ENCODE data around the gene CACFD1.

The CACFD1 gene

DNA sequence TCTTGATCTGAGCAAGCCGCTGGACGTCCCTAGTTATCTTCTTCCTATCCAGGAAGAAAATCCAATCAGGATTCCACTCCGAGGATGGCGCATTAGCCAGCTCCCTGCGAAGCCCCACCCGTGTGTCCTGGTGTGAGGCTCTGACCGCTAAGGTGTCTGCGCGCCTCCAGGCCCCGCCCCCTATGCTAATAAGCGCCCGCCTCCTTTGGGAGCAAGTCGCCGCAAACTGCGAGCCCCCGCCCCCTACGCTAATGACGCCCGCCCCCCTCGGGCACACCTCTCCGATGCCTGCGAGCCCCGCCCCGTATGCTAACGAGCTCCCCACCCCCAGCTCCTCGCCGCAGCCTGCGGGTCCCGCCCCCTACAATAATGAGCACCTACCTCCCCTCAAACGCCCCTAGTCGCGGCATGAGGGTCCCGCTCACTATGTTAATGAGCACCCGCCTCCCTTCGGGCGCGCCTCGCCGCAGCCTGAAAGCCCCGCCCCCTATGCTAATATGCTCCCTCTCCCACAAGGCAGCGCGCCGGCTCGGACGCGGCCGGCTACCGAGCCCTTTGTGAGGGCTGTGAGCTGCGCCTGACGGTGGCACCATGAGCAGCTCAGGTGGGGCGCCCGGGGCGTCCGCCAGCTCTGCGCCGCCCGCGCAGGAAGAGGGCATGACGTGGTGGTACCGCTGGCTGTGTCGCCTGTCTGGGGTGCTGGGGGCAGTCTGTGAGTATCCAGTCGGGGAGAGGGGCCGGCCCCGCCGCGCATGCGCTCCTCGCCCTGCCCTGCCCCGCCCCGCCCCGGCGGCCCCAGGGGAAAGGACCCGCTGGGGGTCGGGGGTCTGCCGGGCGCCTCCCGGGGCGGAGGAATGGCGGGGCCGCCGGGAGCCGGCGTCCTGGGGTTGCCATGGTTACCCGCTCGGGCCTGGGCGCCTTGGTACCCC, at the start of gene CACFD1:
CACFD1 (plus strand) TSS at position 503 of the 929 bp plus-strand sequence; CDS start at position 592, 89 bp downstream.
- H3K27ac ChIP-seq: peak within 1 kb of the TSS; percentile 46 to 93 (median 86)
- H3K4me3 ChIP-seq: peak within 1 kb of the TSS; percentile 44 to 88 (median 70)

DNA sequence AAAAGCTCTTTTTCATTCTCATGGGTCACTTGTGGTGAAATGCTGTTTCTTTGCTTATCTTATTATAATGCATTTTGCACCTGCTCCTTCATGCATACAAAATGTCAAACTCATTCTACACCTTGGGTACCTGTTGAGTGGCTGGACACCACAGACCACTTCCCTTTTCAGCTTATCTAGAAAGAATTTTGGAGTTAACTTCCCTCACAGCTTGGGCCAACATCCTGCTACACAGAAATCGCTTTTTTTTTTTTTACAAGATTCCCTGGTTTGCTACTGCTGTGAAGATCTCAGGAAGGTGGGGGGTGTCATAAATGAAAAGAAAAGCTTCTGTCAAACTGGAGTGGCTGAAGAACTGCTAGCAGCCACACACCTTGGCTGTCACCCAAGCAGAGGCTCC, 44.6 kb upstream of the CACFD1 start:
- Histone ChIP-seq H3K27ac (no peak overlapping the region), H3K4me3 (no peak overlapping the region)

DNA sequence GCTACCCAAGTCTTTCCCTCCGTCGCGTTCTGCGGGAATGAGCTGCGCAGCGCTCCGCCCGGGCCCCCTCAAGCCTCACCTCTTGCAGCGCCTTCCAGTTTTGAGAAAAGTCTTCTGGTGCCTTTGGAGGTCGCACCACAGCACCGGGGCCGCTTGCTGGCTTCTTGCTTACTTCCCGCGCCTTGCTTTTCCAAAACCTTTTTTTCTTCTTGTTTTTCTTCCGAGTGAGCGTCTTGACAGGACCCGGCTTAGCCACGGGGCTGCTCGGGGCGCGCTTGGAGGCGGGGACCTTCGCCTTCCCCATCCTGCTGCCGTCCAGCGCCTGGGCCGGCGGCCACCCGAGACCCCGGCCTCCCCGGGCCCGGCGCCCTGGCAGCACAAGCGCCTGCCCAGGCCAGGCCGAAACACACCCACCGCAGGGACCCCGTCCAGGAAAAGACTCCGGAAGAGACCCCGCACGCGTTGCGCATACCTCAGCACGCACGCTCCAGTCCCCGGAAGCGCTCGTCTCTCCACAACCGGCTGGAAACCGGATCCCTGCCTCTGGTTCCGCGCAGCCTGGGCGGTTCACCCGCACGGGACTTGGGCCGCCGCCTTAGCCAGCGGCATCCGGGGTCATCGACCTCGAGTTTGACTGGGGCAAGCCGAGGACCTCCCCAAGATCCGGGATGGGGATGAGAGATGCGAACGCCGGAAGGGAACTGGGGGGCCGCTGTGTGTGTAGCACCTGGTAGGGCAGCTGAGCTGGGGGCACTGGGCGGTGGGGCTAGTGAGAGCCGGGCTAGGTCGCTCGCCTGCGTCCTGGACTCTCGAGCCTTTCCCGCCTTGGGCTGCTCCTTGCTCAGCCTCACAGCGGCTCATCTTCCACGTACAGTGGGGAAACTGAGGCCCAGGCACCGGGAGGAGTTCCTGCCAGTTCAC, 42.0 kb upstream of the CACFD1 start, which contains the start of gene REXO4:
REXO4 (minus strand) TSS at position 470 of the 921 bp plus-strand sequence; CDS start at position 304, 166 bp downstream.
- H3K27ac ChIP-seq: peak within 1 kb of the TSS; percentile 61 to 97 (median 86)
- peak within 1 kb of the TSS; percentile 65 to 96 (median 82) for H3K4me3 ChIP-seq

DNA sequence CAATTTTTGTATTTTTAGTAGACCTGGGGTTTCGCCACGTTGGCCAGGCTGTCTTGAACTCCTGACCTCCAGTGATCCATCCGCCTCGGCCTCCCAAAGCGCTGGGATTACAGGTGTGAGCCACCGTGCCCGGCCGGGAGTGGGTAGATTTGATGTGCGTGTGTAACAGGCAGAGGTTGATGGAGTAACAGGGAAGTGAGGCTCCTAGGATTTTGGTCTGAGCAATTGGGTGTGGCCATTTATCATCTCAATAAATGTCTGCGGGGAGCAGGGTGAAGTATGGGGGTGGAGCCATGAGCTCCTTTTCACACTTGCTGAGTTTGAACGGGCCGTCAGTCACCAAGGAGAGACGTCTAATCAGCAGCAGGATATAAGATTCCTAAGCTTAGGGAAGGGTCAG, 40.8 kb upstream of the CACFD1 start:
- H3K4me3 ChIP-seq: no peak overlapping the region
- peak overlapping the region in 1 of 21 experiments; percentile 75 for H3K27ac ChIP-seq

DNA sequence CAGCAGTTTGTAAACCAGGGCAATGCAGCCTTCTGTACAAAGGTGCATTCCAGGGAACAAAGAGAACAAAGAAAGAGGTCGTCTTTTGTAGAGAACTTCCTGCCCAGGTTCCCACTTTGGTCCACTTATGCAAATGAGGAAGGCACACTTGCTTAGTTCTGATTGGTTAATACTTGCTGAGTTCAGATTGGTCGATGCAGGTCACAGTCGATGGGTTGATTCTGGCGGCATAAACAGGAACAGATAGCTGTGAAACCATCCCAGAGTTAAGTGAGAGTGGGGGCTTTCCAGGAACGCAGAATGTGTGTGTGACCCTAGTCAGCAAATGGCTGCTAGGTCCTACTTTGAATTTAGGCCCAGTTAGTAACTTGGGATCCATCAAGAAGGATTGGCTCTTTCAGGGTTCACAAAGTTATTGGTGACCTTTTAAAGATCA, 39.4 kb upstream of the CACFD1 start:
- H3K4me3 ChIP-seq: no peak overlapping the region
- peak overlapping the region in 1 of 21 experiments; percentile 7 for H3K27ac ChIP-seq

DNA sequence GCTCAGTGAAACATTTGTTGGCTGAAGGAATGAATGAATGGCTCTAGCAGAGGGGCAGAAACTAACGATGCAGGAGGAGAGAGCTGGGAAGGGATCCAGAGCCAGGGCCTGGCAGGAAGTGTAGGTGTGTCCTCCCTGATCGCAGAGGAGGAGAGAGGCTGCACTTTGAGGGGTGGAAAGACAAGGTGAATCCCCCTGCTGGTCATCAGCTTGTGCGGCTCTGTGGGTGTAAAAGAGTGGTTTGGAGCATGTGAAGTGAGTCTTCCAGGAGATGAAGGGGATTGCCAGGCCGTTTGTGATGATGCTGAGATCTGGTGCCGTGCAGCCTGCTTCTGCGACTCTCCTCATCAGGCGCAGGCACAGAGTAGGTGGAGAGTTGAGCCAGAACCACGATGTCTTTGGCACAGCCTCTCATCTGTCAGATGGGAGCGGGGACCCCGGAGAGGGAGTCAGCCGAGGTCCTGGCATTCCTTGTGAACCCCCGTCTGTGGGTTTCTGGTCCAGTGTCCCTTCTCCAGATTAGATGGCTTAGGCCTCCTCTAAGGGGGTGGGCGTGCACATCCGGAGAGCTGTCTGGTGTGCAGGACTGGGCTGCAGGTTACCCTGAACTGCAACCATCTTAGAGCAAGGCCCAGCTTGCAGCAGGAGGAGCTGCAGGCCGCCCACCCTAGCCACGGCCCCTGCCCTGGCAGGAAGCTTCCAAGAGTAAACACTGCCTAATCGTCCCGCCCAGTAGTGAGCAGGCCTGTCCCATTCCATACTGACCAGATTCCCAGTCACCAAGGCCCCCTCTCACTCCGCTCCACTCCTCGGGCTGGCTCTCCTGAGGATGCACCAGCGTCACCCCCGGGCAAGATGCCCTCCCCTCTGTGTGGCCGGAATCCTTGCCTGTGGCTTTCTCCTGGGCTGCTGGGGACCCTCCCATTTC, 37.9 kb upstream of the CACFD1 start, which contains the start of gene ADAMTS13:
ADAMTS13 (plus strand) TSS at position 753 of the 928 bp plus-strand sequence; CDS start at position 830, 77 bp downstream.
- H3K4me3 ChIP-seq: no peak within 1 kb of the TSS
- peak within 1 kb of the TSS in 1 of 21 experiments; percentile 58 for H3K27ac ChIP-seq

DNA sequence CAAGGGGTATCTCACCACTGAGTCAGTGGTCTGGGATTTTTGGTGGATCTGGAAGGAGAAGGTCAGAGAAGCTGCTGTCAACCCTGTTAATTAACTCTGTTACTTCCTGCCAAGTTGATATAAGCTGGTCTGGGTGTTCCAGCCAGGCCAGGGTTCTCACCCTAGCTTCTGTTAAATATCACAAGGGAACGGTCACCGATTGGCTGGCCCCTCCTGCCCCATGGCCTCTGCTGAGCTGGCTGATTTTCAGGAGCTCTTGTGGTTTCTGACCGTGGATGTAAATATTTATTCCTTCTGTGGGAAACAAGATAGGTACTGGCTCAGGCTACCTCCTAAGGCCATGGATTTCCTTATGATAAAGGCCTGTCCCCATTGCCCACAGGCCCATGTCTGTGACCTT, 36.6 kb upstream of the CACFD1 start:
- Histone ChIP-seq H3K4me3 (no peak overlapping the region), H3K27ac (no peak overlapping the region)

DNA sequence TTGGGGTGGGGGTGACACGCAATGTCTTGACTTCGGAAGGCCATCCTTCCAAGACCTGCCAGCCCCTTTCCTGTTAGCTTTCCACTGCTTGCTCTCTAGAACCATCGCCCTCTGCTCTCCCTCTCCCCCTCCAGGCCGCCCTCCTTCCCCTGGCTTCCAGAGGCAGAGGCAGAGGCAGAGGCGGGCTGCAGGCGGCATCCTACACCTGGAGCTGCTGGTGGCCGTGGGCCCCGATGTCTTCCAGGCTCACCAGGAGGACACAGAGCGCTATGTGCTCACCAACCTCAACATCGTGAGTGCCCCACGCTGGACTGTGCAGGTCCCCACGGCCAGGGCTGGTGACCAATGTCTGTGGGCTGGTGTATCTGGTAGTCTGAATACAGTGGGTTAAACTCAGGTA, 35.6 kb upstream of the CACFD1 start:
- Histone ChIP-seq H3K27ac (no peak overlapping the region), H3K4me3 (no peak overlapping the region)

DNA sequence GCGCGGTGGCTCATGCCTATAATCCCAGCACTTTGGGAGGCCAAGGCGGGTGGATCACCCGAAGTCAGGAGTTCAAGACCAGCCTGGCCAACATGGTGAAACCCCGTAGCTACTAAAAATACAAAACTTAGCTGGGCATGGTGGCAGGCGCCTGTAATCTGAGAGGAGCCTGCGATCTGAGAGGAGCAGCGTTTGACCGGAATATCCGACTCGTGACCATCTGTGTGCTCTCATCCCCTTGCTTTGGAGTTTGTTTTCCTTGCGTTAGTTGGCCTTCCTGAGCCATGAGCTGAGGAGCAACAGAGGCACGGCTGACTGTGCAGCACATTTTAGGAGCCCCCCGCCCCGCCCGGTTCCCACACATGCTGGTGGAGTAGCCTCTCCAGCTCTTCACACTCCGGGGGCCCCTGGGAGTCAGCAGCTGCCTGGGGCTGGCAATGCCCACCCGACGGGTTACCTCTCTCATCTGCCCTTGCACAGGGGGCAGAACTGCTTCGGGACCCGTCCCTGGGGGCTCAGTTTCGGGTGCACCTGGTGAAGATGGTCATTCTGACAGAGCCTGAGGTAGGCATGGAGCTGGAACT, 34.6 kb upstream of the CACFD1 start:
- H3K4me3 ChIP-seq: no peak overlapping the region
- no peak overlapping the region for H3K27ac ChIP-seq

DNA sequence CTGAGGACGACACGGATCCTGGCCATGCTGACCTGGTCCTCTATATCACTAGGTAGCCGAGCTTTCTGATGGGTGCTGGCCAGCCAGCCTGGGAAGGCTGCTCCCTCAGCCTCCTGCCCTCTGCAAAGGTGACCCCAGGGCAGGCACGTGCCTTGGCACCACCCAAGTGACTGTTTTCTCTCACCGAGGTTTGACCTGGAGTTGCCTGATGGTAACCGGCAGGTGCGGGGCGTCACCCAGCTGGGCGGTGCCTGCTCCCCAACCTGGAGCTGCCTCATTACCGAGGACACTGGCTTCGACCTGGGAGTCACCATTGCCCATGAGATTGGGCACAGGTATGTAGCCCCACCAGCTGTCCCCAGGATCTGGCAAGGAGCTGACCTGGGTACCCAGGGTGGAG, 33.8 kb upstream of the CACFD1 start:
- H3K4me3 ChIP-seq: no peak overlapping the region

DNA sequence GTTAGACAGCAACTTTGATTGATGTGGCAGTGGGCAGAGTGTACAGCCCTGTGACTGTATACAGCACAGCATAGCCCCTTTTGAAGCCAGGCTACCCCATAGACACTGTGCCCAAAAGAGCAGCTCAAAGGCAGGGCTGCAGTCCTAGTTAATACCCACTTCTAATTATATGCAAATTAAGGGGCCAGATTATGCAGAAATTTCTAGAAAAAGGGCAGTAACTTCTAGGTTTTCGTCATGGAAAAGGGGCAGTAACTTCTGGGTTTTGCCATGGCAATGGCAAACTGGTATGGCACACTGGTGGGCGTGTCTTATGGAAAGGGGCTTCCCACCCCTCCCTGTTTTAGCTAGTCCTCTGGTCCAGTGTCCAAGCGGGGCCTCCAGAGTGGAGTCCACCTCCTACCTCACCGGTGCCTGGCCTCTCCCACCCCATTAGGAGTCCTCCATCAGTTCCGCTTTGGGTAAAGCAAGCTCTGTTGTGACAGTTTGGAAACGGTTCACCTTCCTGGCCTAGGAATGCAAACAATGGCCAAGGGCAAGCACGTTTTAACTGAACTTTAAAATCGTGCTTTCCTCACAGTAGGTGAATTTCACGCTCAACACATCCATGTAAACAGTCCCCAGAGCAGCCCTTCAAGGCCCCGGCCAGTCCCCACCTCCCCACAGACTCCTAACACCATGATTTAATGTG, 32.0 kb upstream of the CACFD1 start:
- Histone ChIP-seq H3K27ac (no peak overlapping the region), H3K4me3 (no peak overlapping the region)

More for the DNA sequence above, 33.8 kb upstream of the CACFD1 start:
- H3K27ac ChIP-seq: no peak overlapping the region

DNA sequence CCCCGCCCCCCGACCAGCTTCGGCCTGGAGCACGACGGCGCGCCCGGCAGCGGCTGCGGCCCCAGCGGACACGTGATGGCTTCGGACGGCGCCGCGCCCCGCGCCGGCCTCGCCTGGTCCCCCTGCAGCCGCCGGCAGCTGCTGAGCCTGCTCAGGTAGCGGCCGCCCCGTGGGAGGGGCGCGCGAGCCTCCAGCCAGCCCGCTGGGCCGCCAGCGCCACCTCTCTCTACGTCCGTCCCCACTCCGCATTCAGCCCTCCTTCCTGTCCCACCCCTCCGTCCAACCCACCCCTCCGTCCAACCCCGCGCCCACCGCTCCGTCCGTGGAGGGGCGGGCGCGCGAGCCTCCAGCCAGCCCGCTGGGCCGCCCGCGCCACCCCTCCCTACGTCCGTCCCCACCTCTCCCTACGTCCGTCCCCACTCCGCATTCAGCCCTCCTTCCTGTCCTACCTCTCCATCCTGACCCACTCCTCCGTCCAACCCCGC, 31.1 kb upstream of the CACFD1 start:
- Histone ChIP-seq H3K27ac (no peak overlapping the region), H3K4me3 (peak overlapping the region in 4 of 7 experiments; percentile 12 to 35 (median 21))

DNA sequence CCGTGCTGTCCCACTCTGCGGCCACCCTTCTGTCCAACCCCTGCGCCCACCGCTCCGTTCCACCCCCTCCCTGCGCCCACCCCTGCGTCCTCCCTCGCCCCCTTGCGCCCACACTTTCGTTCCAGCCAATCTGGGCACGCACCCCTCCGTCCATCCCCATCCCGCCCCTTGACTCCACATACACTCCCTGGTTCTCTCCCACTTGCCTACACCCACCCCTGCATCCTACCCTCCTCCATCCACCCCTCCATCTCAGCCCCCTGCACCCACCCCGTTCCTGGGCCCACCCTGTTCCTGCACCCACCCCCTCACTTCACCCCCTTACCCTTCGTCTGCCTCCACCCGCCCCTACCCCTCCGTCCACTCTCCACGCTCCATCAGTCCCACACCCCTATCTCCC, 30.6 kb upstream of the CACFD1 start:
- Histone ChIP-seq H3K4me3 (peak overlapping the region in 1 of 7 experiments; percentile 35), H3K27ac (no peak overlapping the region)

DNA sequence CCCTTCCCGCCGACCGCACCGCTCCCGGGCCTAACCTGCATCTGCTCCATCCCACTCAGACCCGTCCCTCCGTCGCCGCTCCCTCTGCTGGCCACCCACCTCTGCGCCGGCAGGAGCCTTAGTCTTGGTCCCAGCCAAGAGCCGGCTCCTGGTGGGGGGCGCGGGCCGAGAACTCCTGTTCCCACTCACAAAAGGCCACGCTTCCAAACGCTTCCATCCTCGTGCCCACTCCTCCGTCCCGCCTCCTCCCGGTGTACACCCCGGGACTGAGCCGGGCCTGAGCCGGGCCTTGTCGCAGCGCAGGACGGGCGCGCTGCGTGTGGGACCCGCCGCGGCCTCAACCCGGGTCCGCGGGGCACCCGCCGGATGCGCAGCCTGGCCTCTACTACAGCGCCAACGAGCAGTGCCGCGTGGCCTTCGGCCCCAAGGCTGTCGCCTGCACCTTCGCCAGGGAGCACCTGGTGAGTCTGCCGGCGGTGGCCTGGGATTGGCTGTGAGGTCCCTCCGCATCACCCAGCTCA, 30.1 kb upstream of the CACFD1 start:
- no peak overlapping the region for H3K27ac ChIP-seq
- H3K4me3 ChIP-seq: no peak overlapping the region

DNA sequence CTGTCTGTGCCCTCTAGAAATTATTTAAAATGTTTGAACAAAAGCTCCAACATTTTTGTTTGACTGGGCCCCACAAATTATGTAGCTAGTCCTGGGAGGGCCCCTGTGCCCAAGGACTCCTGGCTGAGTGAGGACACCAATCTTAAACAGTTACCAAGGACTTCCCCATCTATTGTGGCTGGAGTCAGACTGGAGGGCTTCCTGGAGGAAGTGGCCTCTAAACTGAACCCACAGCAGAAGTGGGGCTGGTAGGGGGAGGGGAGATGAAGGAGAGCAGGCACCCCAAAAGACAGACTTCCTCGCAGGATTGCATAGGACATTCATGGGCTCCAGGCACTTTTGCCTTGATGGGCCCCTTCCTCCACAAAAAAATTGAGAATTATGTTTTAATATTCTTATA, 29.5 kb upstream of the CACFD1 start:
- Histone ChIP-seq H3K4me3 (no peak overlapping the region), H3K27ac (no peak overlapping the region)

DNA sequence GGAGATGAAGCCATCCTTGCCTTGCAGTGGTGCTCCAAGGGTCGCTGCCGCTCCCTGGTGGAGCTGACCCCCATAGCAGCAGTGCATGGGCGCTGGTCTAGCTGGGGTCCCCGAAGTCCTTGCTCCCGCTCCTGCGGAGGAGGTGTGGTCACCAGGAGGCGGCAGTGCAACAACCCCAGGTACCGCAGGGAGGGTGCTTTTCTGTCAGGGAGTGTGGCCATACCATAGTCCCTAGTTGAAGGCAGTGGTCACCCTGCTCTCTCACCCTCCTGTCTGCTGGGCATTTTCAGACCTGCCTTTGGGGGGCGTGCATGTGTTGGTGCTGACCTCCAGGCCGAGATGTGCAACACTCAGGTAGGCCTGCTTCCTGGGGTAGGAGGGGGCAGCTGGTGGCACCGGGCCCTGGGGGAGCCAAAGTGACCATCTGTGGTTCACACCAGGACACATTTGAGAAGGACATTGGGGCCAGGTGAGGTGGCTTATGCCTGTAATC, 26.4 kb upstream of the CACFD1 start:
- Histone ChIP-seq H3K4me3 (no peak overlapping the region), H3K27ac (no peak overlapping the region)

DNA sequence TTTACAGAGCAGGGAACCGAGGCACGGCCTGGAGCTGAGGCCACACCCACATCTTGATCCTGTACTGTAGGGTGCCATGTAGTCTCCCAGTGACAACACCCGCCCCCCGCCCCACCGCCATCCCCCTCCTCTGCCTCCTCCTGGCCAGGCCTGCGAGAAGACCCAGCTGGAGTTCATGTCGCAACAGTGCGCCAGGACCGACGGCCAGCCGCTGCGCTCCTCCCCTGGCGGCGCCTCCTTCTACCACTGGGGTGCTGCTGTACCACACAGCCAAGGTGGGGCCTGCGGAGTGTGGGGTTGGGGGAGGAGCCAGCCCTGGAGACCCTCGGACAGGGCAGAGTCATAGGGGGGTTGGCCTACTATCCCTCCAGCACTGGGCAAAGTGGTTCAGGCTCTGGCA, 23.1 kb upstream of the CACFD1 start:
- Histone ChIP-seq H3K27ac (no peak overlapping the region), H3K4me3 (no peak overlapping the region)

All from skin epidermis (tissue), 12 donors.